K562 (cell line): ENCODE results near the gene NOS1. TPM values are rescaled to one million over a fixed set of nuclear protein-coding genes. Genes with fewer than 3 reads are reported as not detected.

Experiments used
- ATAC-seq: fragments of 200-7000 bp; cut with Tn5 transposase; 3 replicates; pipeline ENCODE4 v1.9.1; 2020; ENCODE audit warnings: moderate library complexity
- BruUV-seq: library from RNA; stranded (reverse); fragments of 400-500 nt; replicated peaks from 2 replicates; lab custom pipeline; 2021; lab: Mats Ljungman, UMichigan
- CTCF ChIA-PET: fragments of 300-600 bp; formaldehyde crosslinking; extraction: SDS; loops from one replicate; lab custom pipeline; 2021; ENCODE audit warnings: low intra/inter-chr PET ratio; lab: Yijun Ruan, JAX
- POLR2A ChIA-PET: fragments of 300-600, 350-650 bp; sonication (Branson Sonifier 250); formaldehyde crosslinking; extraction: SDS; loops from one replicate; lab custom pipeline; 2021; ENCODE audit warnings: antibody characterized with exemption, inconsistent platforms; lab: Yijun Ruan, JAX
- DNase-seq, 4 experiments: peaks; one replicate each; pipeline versions ENCODE4 v3.0.0 to v3.0.0-alpha.2; 2011 to 2018; ENCODE audit warnings: low spot score in 3 of 4, mixed read lengths in 3 of 4; ENCODE audit errors: extremely low read depth in 1 of 4
- FAIRE-seq: peaks from 2 replicates; lab custom pipeline; 2011; peaks lifted over from hg19 to GRCh38; lab: Jason Lieb, UNC
- H2AFZ ChIP-seq: 2 replicates; pipeline ENCODE4 v1.6.0; 2011; ENCODE audit warnings: low read depth, low read length, control low read depth, inconsistent platforms
- H3K27ac ChIP-seq: fragments of 200-600 bp; 3 replicates; pipeline ENCODE4 v1.8.0; 2011; ENCODE audit warnings: low read depth, mild to moderate bottlenecking, control low read depth, inconsistent platforms, low read length, moderate library complexity, mixed read lengths; ENCODE audit errors: extremely low read depth
- H3K27me3 ChIP-seq, 2 experiments: fragments of 300-600 bp in 1 of 2; 2 replicates in 1 of 2; 3 replicates in 1 of 2; pipeline versions ENCODE4 v1.6.0 to v1.8.0; 2011; ENCODE audit warnings: inconsistent platforms in 2 of 2, low read length in 2 of 2, mild to moderate bottlenecking in 1 of 2, mixed read lengths in 1 of 2, moderate library complexity in 1 of 2; ENCODE audit not compliant: control insufficient read depth in 2 of 2, insufficient read depth in 2 of 2
- H3K36me3 ChIP-seq: fragments of 300-600 bp; 3 replicates; pipeline ENCODE4 v1.8.0; 2011; ENCODE audit warnings: mild to moderate bottlenecking, low read length, inconsistent platforms; ENCODE audit not compliant: control insufficient read depth, insufficient read depth
- H3K4me1 ChIP-seq, 2 experiments: fragments of 200-600 bp in 1 of 2; replicated peaks in 1 of 2; 2 replicates in 1 of 2; 3 replicates in 1 of 2; pipeline versions ENCODE4 v1.5.1 to v1.8.0; 2011; ENCODE audit warnings: inconsistent platforms in 2 of 2, low read length in 2 of 2, mild to moderate bottlenecking in 1 of 2, mixed read lengths in 1 of 2, moderate library complexity in 1 of 2; ENCODE audit not compliant: control insufficient read depth in 2 of 2, insufficient read depth in 2 of 2
- H3K4me2 ChIP-seq: 2 replicates; pipeline ENCODE4 v1.6.1; 2011; ENCODE audit warnings: low read length, control low read depth, inconsistent platforms, mixed read lengths; ENCODE audit not compliant: insufficient read depth
- H3K4me3 ChIP-seq: fragments of 200-600 bp; sonication (generic), shearing (Covaris generic); 2 replicates; pipeline ENCODE4 v1.5.1; 2016; ENCODE audit warnings: control low read depth, inconsistent platforms
- H3K79me2 ChIP-seq: fragments of 200-600 bp; 3 replicates; pipeline ENCODE4 v1.8.0; 2011; ENCODE audit warnings: low read length, inconsistent platforms; ENCODE audit not compliant: control insufficient read depth, insufficient read depth
- H3K9ac ChIP-seq, 2 experiments: 2 replicates each; pipeline versions ENCODE4 v1.6.0 to v1.6.1; 2011; ENCODE audit warnings: low read depth in 2 of 2, low read length in 2 of 2, control low read depth in 1 of 2, inconsistent platforms in 1 of 2, mild to moderate bottlenecking in 1 of 2, mixed read lengths in 1 of 2; ENCODE audit not compliant: insufficient read depth in 1 of 2
- H3K9me1 ChIP-seq: one replicate; pipeline ENCODE4 v1.6.0; 2011; ENCODE audit warnings: inconsistent platforms, mild to moderate bottlenecking, low read length, moderate library complexity; ENCODE audit not compliant: control insufficient read depth, insufficient read depth
- H3K9me3 ChIP-seq: replicated peaks from 2 replicates; pipeline ENCODE4 v1.5.1; 2011; ENCODE audit warnings: low read depth, low read length, inconsistent platforms; ENCODE audit not compliant: control insufficient read depth, insufficient read depth
- H4K20me1 ChIP-seq: replicated peaks from 2 replicates; pipeline ENCODE4 v1.6.1; 2011; ENCODE audit warnings: low read length, inconsistent platforms, mixed read lengths; ENCODE audit not compliant: control insufficient read depth, insufficient read depth
- BRD9 ChIP-seq: fragments of 450-650 bp; IDR thresholded peaks from 2 replicates; pipeline ENCODE4 v1.6.1; 2018; ENCODE audit warnings: low read depth; ENCODE audit not compliant: partially characterized antibody
- CHD4 ChIP-seq: fragments of 200-600 bp; sonication (generic); IDR thresholded peaks from 3 replicates; pipeline ENCODE4 v1.6.1; 2012; ENCODE audit warnings: low read depth, mild to moderate bottlenecking, mixed read lengths, low read length, inconsistent platforms; ENCODE audit not compliant: insufficient read depth, insufficient replicate concordance, poor library complexity, severe bottlenecking
- HMGN3 ChIP-seq: IDR thresholded peaks from 2 replicates; pipeline ENCODE4 v1.6.1; 2011; ENCODE audit warnings: borderline replicate concordance, low read depth, mild to moderate bottlenecking, mixed read lengths, low read length; ENCODE audit not compliant: insufficient read length; ENCODE audit errors: extremely low read depth
- ILK ChIP-seq: fragments of 450-650 bp; IDR thresholded peaks from 2 replicates; pipeline ENCODE4 v1.6.1; 2016; ENCODE audit warnings: missing genetic modification characterization, low read depth, mild to moderate bottlenecking, missing compliant biosample characterization, moderate library complexity, borderline replicate concordance
- L3MBTL2 ChIP-seq: fragments of 450-650 bp; IDR thresholded peaks from 2 replicates; pipeline ENCODE4 v1.6.1; 2016; ENCODE audit warnings: mild to moderate bottlenecking, moderate library complexity
- MEF2D ChIP-seq: conservative IDR thresholded peaks from 2 replicates; pipeline ENCODE4 v1.6.1; 2016; ENCODE audit warnings: low read depth, missing genetic modification characterization, missing compliant biosample characterization
- NCOA4 ChIP-seq: fragments of 450-650 bp; IDR thresholded peaks from 2 replicates; pipeline ENCODE4 v1.6.1; 2018; ENCODE audit warnings: mild to moderate bottlenecking; ENCODE audit not compliant: partially characterized antibody
- SLC30A9 ChIP-seq: fragments of 250-450 bp; sonication (Bioruptor Pico); IDR thresholded peaks from 2 replicates; pipeline ENCODE4 v1.8.0; 2022; ENCODE audit warnings: mild to moderate bottlenecking, moderate library complexity
- SPI1 ChIP-seq: IDR thresholded peaks from 2 replicates; pipeline ENCODE4 v1.6.1; 2011; ENCODE audit warnings: low read depth, low read length, control low read depth, borderline replicate concordance
- TRIM24 ChIP-seq, 2 experiments: fragments of 450-650 bp; IDR thresholded peaks; 2 replicates each; pipeline ENCODE4 v1.6.1; 2016
- XRCC4 ChIP-seq: IDR thresholded peaks from one replicate; pipeline ENCODE4 v1.6.1; 2011; ENCODE audit not compliant: insufficient read depth, insufficient read length; ENCODE audit errors: extremely low read depth
- ZFP30 ChIP-seq: fragments of 250-450 bp; sonication (Bioruptor Pico); IDR thresholded peaks from 2 replicates; pipeline ENCODE4 v1.8.0; 2022; ENCODE audit warnings: moderate library complexity, mild to moderate bottlenecking, inconsistent platforms, borderline replicate concordance
- ZNF12 ChIP-seq: sonication (generic); formaldehyde crosslinking; IDR thresholded peaks from 2 replicates; pipeline ENCODE4 v1.4.0; 2020; ENCODE audit warnings: mild to moderate bottlenecking, missing genetic modification reagents
- ZNF124 ChIP-seq: sonication (generic); formaldehyde crosslinking; IDR thresholded peaks from 2 replicates; pipeline ENCODE4 v1.8.1; 2022; ENCODE audit warnings: missing genetic modification reagents
- ZNF644 ChIP-seq: fragments of 200-800 bp; sonication (Bioruptor generic); IDR thresholded peaks from 2 replicates; pipeline ENCODE4 v1.6.1; 2016; ENCODE audit warnings: low read depth, missing genetic modification characterization, missing compliant biosample characterization
- WGBS: fragments of 100-300 bp; shearing (Covaris generic); methylation state at CpG from one replicate; pipeline ENCODE4 v1.1.6; 2016; ENCODE audit warnings: low coverage, mixed read lengths; ENCODE audit not compliant: insufficient coverage; ENCODE audit errors: missing lambda C conversion rate; 5-methylcytosine and 5-hydroxymethylcytosine counted together
- in situ Hi-C: fragments of 300-500 bp; cut with MboI; formaldehyde crosslinking; loops from 4 replicates; pipeline ENCODE4 v1.15.0; 2018; ENCODE audit warnings: inconsistent platforms, mixed read lengths
- intact Hi-C: fragments of 100-400 bp; cut with micrococcal nuclease; formaldehyde crosslinking; loops from 2 replicates; pipeline ENCODE4 v1.14.2; 2022
- polyA plus RNA-seq, 8 experiments: library from polyadenylated mRNA; depleted of rRNA in 4 of 8; stranded (reverse) in 5 of 8; unstranded in 3 of 8; fragments of >200 nt; fragmentation: Nextera tagmentation in 2 of 8; fragmentation: Illumina TruSeq in 1 of 8; extraction: Ambion mirVana in 2 of 8; extraction: Trizol in 1 of 8; gene quantifications; 2 replicates each; pipeline versions ENCODE4 v1.2.1 to v1.2.3, GENCODE V29; 2011 to 2014; ENCODE audit warnings: inconsistent platforms in 1 of 8, missing spikeins in 1 of 8
- total RNA-seq, 7 experiments: library from RNA; depleted of rRNA in 6 of 7; stranded (reverse); fragments of >200 nt in 6 of 7; fragmentation: Illumina TruSeq in 2 of 7; extraction: Trizol in 2 of 7; gene quantifications; 2 replicates each; pipeline versions ENCODE4 v1.2.1 to v1.2.3, GENCODE V29; 2011 to 2021; ENCODE audit warnings: low replicate concordance in 1 of 7
- TF ChIP-seq, protein P1 (sequence below): fragments of 450-650 bp; IDR thresholded peaks from 2 replicates; pipeline ENCODE4 v1.6.1; 2017; ENCODE audit warnings: antibody characterized with exemption

The NOS1 gene
- total and polyA plus RNA-seq, 9 of the 15 experiments (the other 6 are each of a cell fraction or from before 2014, with no cell fraction given) = not detected

DNA sequence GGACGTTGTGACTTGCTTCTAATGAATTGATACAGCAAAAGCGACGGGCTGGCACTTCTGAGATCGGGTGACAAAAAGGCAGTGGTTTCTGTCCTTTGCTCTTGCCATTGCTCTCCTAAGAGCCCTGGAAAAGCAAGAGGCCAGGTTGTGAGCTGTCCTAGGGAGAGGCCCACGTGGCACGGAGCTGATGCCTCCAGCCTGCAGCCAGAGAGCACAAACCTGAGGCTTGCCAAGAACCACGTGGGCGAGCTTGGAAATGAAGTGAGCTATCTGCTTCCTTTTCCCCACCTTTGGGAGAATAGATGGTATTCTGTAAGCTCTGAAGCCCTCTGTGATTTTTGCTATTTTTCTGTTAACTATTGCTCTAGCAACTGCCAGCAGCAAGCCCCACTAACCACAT lies 26.4 kb upstream of the NOS1 start:
- FAIRE-seq (no peak), DNase-seq (no peak), ATAC-seq (no peak)
- Histone ChIP-seq H3K27ac (no peak overlapping the region), H3K4me3 (no peak overlapping the region), H3K79me2 (no peaks in the 10 kb centered on the region), H3K9me3 (no peaks in the 10 kb centered on the region), H3K9ac (no peak overlapping the region), H3K4me1 (no peaks in the 10 kb centered on the region), H3K27me3 (peaks cover 0 to 15% of the 10 kb centered on the region in 2 experiments; a peak in 2 of 5 replicates), H3K4me2 (no peak overlapping the region), H3K9me1 (no peaks in the 10 kb centered on the region), H3K36me3 (no peaks in the 10 kb centered on the region), H2AFZ (no peak overlapping the region), H4K20me1 (no peaks in the 10 kb centered on the region)
- WGBS = 1% methylated on average over 8 of the region's 8 CpGs
- CTCF ChIA-PET = no interaction called here
- BruUV-seq = no TSS peak
- intact Hi-C loops = no loop called here
- POLR2A ChIA-PET = no interaction called here
- in situ Hi-C loops = no loop called here
- no peak for TF ChIP-seq ZNF644 (tag)
- TF ChIP-seq, protein P1, sequence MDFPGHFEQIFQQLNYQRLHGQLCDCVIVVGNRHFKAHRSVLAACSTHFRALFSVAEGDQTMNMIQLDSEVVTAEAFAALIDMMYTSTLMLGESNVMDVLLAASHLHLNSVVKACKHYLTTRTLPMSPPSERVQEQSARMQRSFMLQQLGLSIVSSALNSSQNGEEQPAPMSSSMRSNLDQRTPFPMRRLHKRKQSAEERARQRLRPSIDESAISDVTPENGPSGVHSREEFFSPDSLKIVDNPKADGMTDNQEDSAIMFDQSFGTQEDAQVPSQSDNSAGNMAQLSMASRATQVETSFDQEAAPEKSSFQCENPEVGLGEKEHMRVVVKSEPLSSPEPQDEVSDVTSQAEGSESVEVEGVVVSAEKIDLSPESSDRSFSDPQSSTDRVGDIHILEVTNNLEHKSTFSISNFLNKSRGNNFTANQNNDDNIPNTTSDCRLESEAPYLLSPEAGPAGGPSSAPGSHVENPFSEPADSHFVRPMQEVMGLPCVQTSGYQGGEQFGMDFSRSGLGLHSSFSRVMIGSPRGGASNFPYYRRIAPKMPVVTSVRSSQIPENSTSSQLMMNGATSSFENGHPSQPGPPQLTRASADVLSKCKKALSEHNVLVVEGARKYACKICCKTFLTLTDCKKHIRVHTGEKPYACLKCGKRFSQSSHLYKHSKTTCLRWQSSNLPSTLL = no peak

DNA sequence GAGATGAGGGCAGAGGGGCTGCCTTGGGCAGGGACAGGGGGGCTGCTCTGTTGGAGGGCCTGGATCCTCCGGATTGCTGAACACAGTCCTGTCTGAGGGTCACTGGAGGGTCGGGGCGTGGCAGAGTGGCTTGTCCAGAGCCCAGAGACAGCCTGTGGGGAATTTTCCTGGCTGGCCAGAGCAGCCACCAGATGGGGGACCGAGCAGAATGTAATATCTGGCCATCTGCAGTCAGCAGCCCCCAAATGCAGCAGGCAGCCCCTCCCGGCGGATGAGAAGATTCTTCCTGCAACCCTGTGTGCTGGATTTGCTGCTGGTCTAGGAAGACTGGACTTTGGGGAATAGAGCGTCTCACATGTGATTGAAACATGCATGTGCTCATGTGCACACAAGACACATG lies 23.3 kb upstream of the NOS1 start:
- no TSS peak for BruUV-seq
- Histone ChIP-seq H3K9me3 (no peaks in the 10 kb centered on the region), H4K20me1 (no peaks in the 10 kb centered on the region), H3K36me3 (no peaks in the 10 kb centered on the region), H3K9ac (no peak overlapping the region), H3K4me2 (no peak overlapping the region), H2AFZ (no peak overlapping the region), H3K27me3 (peaks cover 0 to 12% of the 10 kb centered on the region in 2 experiments; a peak in 1 of 5 replicates), H3K79me2 (no peaks in the 10 kb centered on the region), H3K9me1 (no peaks in the 10 kb centered on the region), H3K27ac (no peak overlapping the region), H3K4me1 (no peaks in the 10 kb centered on the region), H3K4me3 (no peak overlapping the region)
- ATAC-seq = no peak
- FAIRE-seq = no peak
- 0% methylated on average over 7 of the region's 7 CpGs for WGBS
- ChIA-PET POLR2A (no interaction called here), CTCF (no interaction called here)
- in situ Hi-C loops = no loop called here
- intact Hi-C loops = no loop called here
- DNase-seq = no peak
- TF ChIP-seq CHD4 = no peak
- TF ChIP-seq TRIM24 (IDR thresholded peaks at IDR 0.05) = no peak
- no peak for TF ChIP-seq NCOA4
- no peak for TF ChIP-seq ZNF12
- no peak for TF ChIP-seq ZFP30 (CRISPR knock-in tag)
- no peak for TF ChIP-seq ZNF124
- no peak for TF ChIP-seq SPI1
- no peak for TF ChIP-seq SLC30A9 (CRISPR knock-in tag)
- TF ChIP-seq BRD9 = no peak
- no peak for TF ChIP-seq XRCC4
- no peak for TF ChIP-seq L3MBTL2
- no peak for TF ChIP-seq ILK (tag)
- TF ChIP-seq HMGN3 = no peak
- TF ChIP-seq MEF2D (tag) = no peak
